ENCODE measurements around the gene ATP1B3. TPM values are rescaled to one million over a fixed set of nuclear protein-coding genes. Genes with fewer than 3 reads are reported as not detected.
A peak's percentile ranks its signal among the peaks of the same experiment; 100 is the strongest.

Gene ATP1B3
- total RNA-seq, 2 experiments from 2014 or later: 143 to 157 TPM

- Mint-ChIP-seq H3K9me3 (no peaks in the 10 kb centered on the region), H3K27ac (no peak overlapping the region), H3K27me3 (no peaks in the 10 kb centered on the region), H3K4me1 (peaks cover 16% of the 10 kb centered on the region), H3K4me3 (no peak overlapping the region), H3K36me3 (no peaks in the 10 kb centered on the region)
- no peak for DNase-seq
Observed at GRCh38 chr3:141938011-141938500, 61.6 kb downstream of the ATP1B3 start.

- Mint-ChIP-seq H3K9me3 (no peaks in the 10 kb centered on the region), H3K27ac (no peak overlapping the region), H3K4me3 (no peak overlapping the region), H3K4me1 (peaks cover 14% of the 10 kb centered on the region), H3K27me3 (no peaks in the 10 kb centered on the region), H3K36me3 (no peaks in the 10 kb centered on the region)
- DNase-seq: no peak
Observed at GRCh38 chr3:141939759-141940158, 63.3 kb downstream of the ATP1B3 start.

GRCh38 chr3:141940194-141940776 is 63.8 kb downstream of the ATP1B3 start:
- Mint-ChIP-seq H3K4me3 (no peak overlapping the region), H3K27me3 (no peaks in the 10 kb centered on the region), H3K36me3 (no peaks in the 10 kb centered on the region), H3K4me1 (peaks cover 14% of the 10 kb centered on the region), H3K9me3 (no peaks in the 10 kb centered on the region), H3K27ac (peak overlapping the region; percentile 34)
- DNase-seq: peak; percentile 40

- no peak for DNase-seq
- Mint-ChIP-seq H3K4me3 (no peak overlapping the region), H3K4me1 (peaks cover 14% of the 10 kb centered on the region), H3K9me3 (no peaks in the 10 kb centered on the region), H3K36me3 (no peaks in the 10 kb centered on the region), H3K27me3 (no peaks in the 10 kb centered on the region), H3K27ac (no peak overlapping the region)
Observed at GRCh38 chr3:141941093-141941492, 64.7 kb downstream of the ATP1B3 start.

GRCh38 chr3:141942006-141942405 is 65.6 kb downstream of the ATP1B3 start:
- no peaks in the 10 kb centered on the region for H3K27me3 Mint-ChIP-seq
- no peaks in the 10 kb centered on the region for H3K9me3 Mint-ChIP-seq
- H3K27ac Mint-ChIP-seq: no peak overlapping the region
- H3K4me3 Mint-ChIP-seq: no peak overlapping the region
- peaks cover 14% of the 10 kb centered on the region for H3K4me1 Mint-ChIP-seq
- DNase-seq: no peak
- H3K36me3 Mint-ChIP-seq: no peaks in the 10 kb centered on the region

- Mint-ChIP-seq H3K27me3 (no peaks in the 10 kb centered on the region), H3K36me3 (peaks cover 3% of the 10 kb centered on the region), H3K9me3 (no peaks in the 10 kb centered on the region), H3K4me1 (peaks cover 13% of the 10 kb centered on the region), H3K27ac (no peak overlapping the region), H3K4me3 (no peak overlapping the region)
- no peak for DNase-seq
Observed at GRCh38 chr3:141945726-141946485, 69.5 kb downstream of the ATP1B3 start.

GRCh38 chr3:141949399-141949798 is 73.0 kb downstream of the ATP1B3 start:
- H3K27me3 Mint-ChIP-seq: no peaks in the 10 kb centered on the region
- no peak overlapping the region for H3K4me3 Mint-ChIP-seq
- peaks cover 3% of the 10 kb centered on the region for H3K36me3 Mint-ChIP-seq
- H3K9me3 Mint-ChIP-seq: no peaks in the 10 kb centered on the region
- H3K27ac Mint-ChIP-seq: no peak overlapping the region
- H3K4me1 Mint-ChIP-seq: peaks cover 5% of the 10 kb centered on the region
- no peak for DNase-seq

GRCh38 chr3:141949972-141950371 is 73.5 kb downstream of the ATP1B3 start:
- Mint-ChIP-seq H3K4me1 (peaks cover 6% of the 10 kb centered on the region), H3K9me3 (no peaks in the 10 kb centered on the region), H3K27me3 (no peaks in the 10 kb centered on the region), H3K36me3 (peaks cover 3% of the 10 kb centered on the region), H3K4me3 (no peak overlapping the region), H3K27ac (no peak overlapping the region)
- DNase-seq: no peak

- Mint-ChIP-seq H3K4me3 (no peak overlapping the region), H3K4me1 (peaks cover 10% of the 10 kb centered on the region), H3K9me3 (no peaks in the 10 kb centered on the region), H3K27me3 (no peaks in the 10 kb centered on the region), H3K27ac (no peak overlapping the region), H3K36me3 (peaks cover 3% of the 10 kb centered on the region)
- DNase-seq: no peak
Observed at GRCh38 chr3:141950572-141951493, 74.4 kb downstream of the ATP1B3 start.

- H3K27ac Mint-ChIP-seq: no peak overlapping the region
- H3K4me3 Mint-ChIP-seq: no peak overlapping the region
- DNase-seq: no peak
- H3K36me3 Mint-ChIP-seq: peaks cover 3% of the 10 kb centered on the region
- peaks cover 10% of the 10 kb centered on the region for H3K4me1 Mint-ChIP-seq
- H3K27me3 Mint-ChIP-seq: no peaks in the 10 kb centered on the region
- H3K9me3 Mint-ChIP-seq: no peaks in the 10 kb centered on the region
Observed at GRCh38 chr3:141952611-141953010, 76.2 kb downstream of the ATP1B3 start.

GRCh38 chr3:141955175-141955574 is 78.7 kb downstream of the ATP1B3 start:
- DNase-seq: no peak
- Mint-ChIP-seq H3K4me3 (no peak overlapping the region), H3K27ac (no peak overlapping the region)

GRCh38 chr3:141959589-141960554 is 83.4 kb downstream of the ATP1B3 start:
- Mint-ChIP-seq H3K36me3 (peaks cover 7% of the 10 kb centered on the region), H3K4me1 (peaks cover 5% of the 10 kb centered on the region), H3K4me3 (no peak overlapping the region), H3K9me3 (no peaks in the 10 kb centered on the region), H3K27me3 (no peaks in the 10 kb centered on the region), H3K27ac (no peak overlapping the region)
- DNase-seq: no peak

More at GRCh38 chr3:141955175-141955574, 78.7 kb downstream of the ATP1B3 start:
- no peaks in the 10 kb centered on the region for H3K9me3 Mint-ChIP-seq
- peaks cover 8% of the 10 kb centered on the region for H3K36me3 Mint-ChIP-seq
- H3K27me3 Mint-ChIP-seq: no peaks in the 10 kb centered on the region
- H3K4me1 Mint-ChIP-seq: peaks cover 6% of the 10 kb centered on the region

GRCh38 chr3:141960731-141961130 is 84.3 kb downstream of the ATP1B3 start:
- Mint-ChIP-seq H3K27ac (no peak overlapping the region), H3K4me1 (no peaks in the 10 kb centered on the region), H3K36me3 (peaks cover 7% of the 10 kb centered on the region), H3K27me3 (no peaks in the 10 kb centered on the region), H3K4me3 (no peak overlapping the region), H3K9me3 (no peaks in the 10 kb centered on the region)
- DNase-seq: no peak

GRCh38 chr3:141963301-141963700 is 86.9 kb downstream of the ATP1B3 start:
- no peak for DNase-seq
- Mint-ChIP-seq H3K36me3 (peaks cover 4% of the 10 kb centered on the region), H3K27me3 (no peaks in the 10 kb centered on the region), H3K4me1 (no peaks in the 10 kb centered on the region), H3K4me3 (no peak overlapping the region), H3K9me3 (no peaks in the 10 kb centered on the region), H3K27ac (no peak overlapping the region)

All from activated naive CD8-positive, alpha-beta T cell treated with anti-CD3 and anti-CD28 coated beads for 36 hours (primary cell).